Activated CD8-positive, alpha-beta memory T cell treated with anti-CD3 and anti-CD28 coated beads, Interleukin-2, amount 10 ng/mL, durations not matched to agents 7 days and 5 days (primary cell): ENCODE measurements around the gene RBFOX1. TPM values are rescaled to one million over a fixed set of nuclear protein-coding genes. Genes with fewer than 3 reads are reported as not detected.

Experiments
- ATAC-seq: fragments of 150-1000 bp; cut with Tn5 transposase; one replicate; pipeline ENCODE4 v1.10.0; 2021; ENCODE audit warnings: moderate library complexity
- CTCF ChIA-PET: fragments of 350-600 bp; sonication (Branson Sonifier 250); formaldehyde crosslinking; loops from one replicate; lab custom pipeline; 2021; ENCODE audit warnings: antibody characterized with exemption; lab: Charles Lee
- DNase-seq: peaks from one replicate; pipeline ENCODE4 v3.0.0-alpha.2; 2020
- H3K27ac Mint-ChIP-seq: one replicate; pipeline ENCODE4 v1.8.0; 2021; ENCODE audit warnings: mild to moderate bottlenecking, mixed read lengths
- H3K27me3 Mint-ChIP-seq: one replicate; pipeline ENCODE4 v1.8.0; 2021; ENCODE audit warnings: mixed read lengths
- H3K36me3 Mint-ChIP-seq: one replicate; pipeline ENCODE4 v1.8.0; 2021; ENCODE audit warnings: mild to moderate bottlenecking, mixed read lengths
- H3K4me1 Mint-ChIP-seq: one replicate; pipeline ENCODE4 v1.8.0; 2021; ENCODE audit warnings: mixed read lengths
- H3K4me3 Mint-ChIP-seq: one replicate; pipeline ENCODE4 v1.8.0; 2021; ENCODE audit warnings: mild to moderate bottlenecking, moderate library complexity, mixed read lengths
- H3K9me3 Mint-ChIP-seq: one replicate; pipeline ENCODE4 v1.8.0; 2022; ENCODE audit warnings: low read depth, mixed read lengths
- total RNA-seq, 2 experiments: library from RNA; stranded (reverse); gene quantifications; one replicate each; pipeline ENCODE4 v1.2.3, GENCODE V29; 2021

RBFOX1 gene
- total RNA-seq, 2 experiments from 2014 or later, result not detected

DNA sequence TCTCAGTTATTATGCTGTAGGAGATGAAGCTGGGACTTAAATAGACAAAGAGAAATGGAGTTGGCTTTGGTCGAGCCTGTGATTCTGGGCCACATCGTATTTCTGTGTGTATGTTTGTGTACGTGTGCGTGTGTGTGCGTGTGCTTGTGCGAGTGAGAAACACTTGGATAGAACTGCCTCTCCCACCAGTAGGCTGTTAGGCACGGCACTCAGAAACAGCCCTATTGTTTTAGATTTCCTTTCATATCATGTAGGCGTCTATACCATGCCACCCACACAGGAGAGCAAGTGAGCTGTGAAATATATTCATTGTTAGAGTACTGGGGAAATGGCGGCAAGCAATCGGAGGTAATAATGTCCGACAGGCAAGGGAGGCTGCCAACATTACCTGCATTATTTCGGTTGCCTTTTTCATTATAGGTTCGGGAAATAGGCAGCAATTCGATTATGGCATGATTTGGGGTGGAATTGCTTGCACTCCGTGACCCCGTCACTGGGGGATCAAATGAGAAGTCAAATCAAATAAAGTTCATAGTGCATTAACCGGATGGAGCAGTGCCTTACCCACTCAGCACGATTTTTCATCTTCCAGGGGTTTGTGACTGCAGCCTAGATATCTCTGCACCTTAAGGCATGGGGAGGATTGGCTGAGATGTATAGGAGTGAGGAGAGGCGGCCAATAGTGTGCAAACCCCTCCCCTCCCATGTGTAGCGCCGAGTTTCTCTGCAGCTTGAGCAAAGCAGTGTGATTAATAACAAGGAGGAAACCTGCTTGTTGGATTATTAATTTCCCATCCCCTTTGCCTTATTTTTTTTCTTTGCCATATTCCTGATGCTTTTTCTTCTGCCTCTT lies 89.6 kb downstream of the RBFOX1 start:
- H3K9me3 Mint-ChIP-seq, result peaks cover 24% of the 10 kb centered on the region

DNA sequence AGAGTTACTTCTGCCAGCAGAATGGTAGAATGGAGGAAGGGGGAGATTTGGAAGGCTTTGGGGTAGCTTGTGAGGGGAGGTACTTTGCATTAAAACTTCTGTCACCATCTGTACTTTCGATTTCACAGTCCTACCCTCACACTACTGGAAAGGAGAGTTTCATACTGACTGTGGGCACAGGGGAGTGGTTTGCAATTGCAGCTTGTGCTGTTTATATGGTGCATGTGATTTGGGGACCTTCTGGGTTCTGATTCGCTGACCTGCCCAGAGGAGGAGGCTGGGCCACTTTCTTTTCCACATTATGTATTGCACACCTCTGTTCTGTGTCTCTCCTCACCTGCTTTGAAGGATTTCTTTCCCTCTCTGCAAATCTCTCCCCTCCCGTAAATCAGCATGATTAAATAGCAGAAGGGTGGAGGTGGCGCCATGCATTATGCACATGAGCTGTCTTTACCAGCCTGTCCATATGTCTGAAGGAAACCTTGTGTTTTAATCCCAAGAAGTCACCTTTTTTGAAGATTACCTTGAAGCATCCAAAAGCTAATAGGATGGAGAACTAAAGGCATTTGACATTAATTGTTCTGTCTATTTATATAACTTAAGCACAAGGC lies 90.9 kb downstream of the RBFOX1 start:
- CTCF ChIA-PET, result no interaction called here
- H3K4me1 Mint-ChIP-seq, result no peaks in the 10 kb centered on the region
- no peak overlapping the region for H3K27ac Mint-ChIP-seq
- H3K9me3 Mint-ChIP-seq, result peaks cover 25% of the 10 kb centered on the region
- no peak for DNase-seq
- H3K4me3 Mint-ChIP-seq, result no peak overlapping the region
- no peak for ATAC-seq
- no peaks in the 10 kb centered on the region for H3K27me3 Mint-ChIP-seq
- no peaks in the 10 kb centered on the region for H3K36me3 Mint-ChIP-seq

More for the DNA sequence above, 89.6 kb downstream of the RBFOX1 start:
- Mint-ChIP-seq H3K27me3 (no peaks in the 10 kb centered on the region), H3K36me3 (no peaks in the 10 kb centered on the region), H3K4me1 (no peaks in the 10 kb centered on the region), H3K4me3 (no peak overlapping the region), H3K27ac (no peak overlapping the region)
- CTCF ChIA-PET, result no interaction called here
- DNase-seq (no peak), ATAC-seq (no peak)

DNA sequence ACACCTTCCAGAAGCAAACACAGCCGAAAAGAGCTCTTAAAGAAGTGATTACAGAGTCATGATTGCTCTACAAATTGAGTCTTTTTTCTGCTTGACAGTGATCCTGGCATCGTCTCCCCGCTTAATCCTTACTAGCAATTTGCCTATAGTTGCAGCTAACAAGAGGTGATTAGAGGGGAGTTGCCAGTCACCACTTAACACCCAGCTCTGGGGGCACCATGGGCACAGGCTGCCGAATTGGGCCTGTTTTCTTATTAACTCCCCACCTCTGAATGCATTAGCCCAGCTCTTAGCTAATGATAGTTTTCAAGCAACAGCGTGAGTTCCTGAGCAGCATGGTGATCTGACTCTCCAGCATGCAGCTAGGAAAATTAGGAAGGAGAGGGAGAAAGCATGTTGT lies 93.5 kb downstream of the RBFOX1 start:
- H3K9me3 Mint-ChIP-seq, result peaks cover 28% of the 10 kb centered on the region
- DNase-seq (no peak), ATAC-seq (no peak)
- no peaks in the 10 kb centered on the region for H3K27me3 Mint-ChIP-seq
- no peaks in the 10 kb centered on the region for H3K36me3 Mint-ChIP-seq
- H3K27ac Mint-ChIP-seq, result no peak overlapping the region
- no peaks in the 10 kb centered on the region for H3K4me1 Mint-ChIP-seq
- CTCF ChIA-PET, result no interaction called here
- H3K4me3 Mint-ChIP-seq, result no peak overlapping the region

DNA sequence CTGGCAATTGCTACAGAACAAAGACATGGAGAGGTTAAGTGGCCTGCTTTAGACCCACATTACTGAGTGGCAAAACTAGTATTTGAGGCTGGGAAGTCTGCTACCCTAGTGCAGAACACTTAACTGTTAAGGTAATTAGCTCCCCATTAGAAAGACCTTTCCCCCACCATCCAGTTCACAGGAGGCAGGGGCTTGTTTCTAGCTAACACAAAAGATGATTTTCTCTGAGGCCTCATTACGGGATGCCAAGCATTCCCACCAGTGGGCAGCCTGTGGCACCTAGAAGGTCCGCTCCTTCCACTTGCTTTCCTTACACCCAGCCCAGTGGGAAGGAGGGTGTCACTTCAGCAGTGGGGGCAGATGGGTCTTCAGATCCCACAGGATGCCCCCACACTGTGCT lies 99.1 kb downstream of the RBFOX1 start:
- H3K27me3 Mint-ChIP-seq, result no peaks in the 10 kb centered on the region
- no peak for ATAC-seq
- CTCF ChIA-PET, result no interaction called here

DNA sequence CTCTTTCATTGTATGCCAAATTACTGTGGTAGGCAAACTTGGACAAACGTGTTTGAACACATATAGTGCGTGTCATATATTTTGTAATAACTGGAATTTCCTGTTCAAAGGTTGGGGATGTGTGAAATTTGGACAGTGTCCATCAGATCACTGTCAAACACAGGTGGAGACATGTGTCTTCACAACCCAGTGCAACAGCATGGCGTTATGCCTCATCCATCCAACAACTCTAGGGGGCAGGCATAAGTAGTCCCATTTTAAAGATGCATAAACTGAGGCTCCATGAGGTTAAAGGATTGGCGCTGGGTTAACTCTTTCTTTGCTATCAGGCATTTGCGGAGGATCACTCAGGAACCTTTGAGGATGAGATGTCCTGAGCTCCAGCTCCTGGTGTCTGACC lies 103.7 kb downstream of the RBFOX1 start:
- H3K36me3 Mint-ChIP-seq, result peaks cover 1% of the 10 kb centered on the region
- ATAC-seq (no peak), DNase-seq (no peak)
- H3K4me3 Mint-ChIP-seq, result no peak overlapping the region
- CTCF ChIA-PET, result no interaction called here
- no peak overlapping the region for H3K27ac Mint-ChIP-seq
- no peaks in the 10 kb centered on the region for H3K27me3 Mint-ChIP-seq
- no peaks in the 10 kb centered on the region for H3K4me1 Mint-ChIP-seq
- H3K9me3 Mint-ChIP-seq, result peaks cover 22% of the 10 kb centered on the region

More for the DNA sequence above, 99.1 kb downstream of the RBFOX1 start:
- no peak for DNase-seq
- Mint-ChIP-seq H3K36me3 (no peaks in the 10 kb centered on the region), H3K9me3 (peaks cover 23% of the 10 kb centered on the region), H3K27ac (no peak overlapping the region), H3K4me1 (no peaks in the 10 kb centered on the region), H3K4me3 (no peak overlapping the region)

DNA sequence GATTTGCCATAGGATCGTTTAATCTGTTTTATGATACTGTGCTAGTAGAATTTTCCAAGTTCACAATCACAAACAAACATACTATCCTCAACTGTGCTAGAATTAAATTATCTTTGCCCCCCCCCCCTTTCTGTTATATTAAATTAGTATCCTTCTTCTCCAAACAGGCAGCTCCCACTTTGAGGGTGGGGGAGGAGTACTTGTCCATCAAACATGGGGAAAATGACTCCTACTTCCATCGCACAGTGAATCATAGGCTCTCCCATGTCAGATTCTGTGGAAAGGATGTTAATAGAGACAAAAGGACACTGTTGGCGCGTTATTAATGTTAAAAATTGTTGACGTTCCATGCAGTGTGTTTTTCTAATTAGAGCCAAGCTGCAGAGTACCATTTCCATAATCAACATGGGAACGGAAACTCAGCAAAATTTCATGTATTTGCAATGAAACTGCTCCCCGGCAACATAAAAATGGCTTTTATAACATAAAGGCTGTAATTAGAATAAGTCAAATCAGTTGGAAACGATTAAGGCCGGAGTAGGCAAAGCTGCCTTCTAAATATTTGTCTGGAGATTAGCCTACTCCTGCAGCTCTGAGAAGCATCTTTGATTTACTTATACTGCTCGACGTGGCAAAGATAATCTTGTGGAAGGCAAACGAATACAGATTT lies 104.6 kb downstream of the RBFOX1 start:
- H3K36me3 Mint-ChIP-seq, result peaks cover 1% of the 10 kb centered on the region
- DNase-seq (no peak), ATAC-seq (no peak)
- H3K27me3 Mint-ChIP-seq, result no peaks in the 10 kb centered on the region
- H3K27ac Mint-ChIP-seq, result no peak overlapping the region
- CTCF ChIA-PET, result no interaction called here
- H3K9me3 Mint-ChIP-seq, result peaks cover 22% of the 10 kb centered on the region
- H3K4me3 Mint-ChIP-seq, result no peak overlapping the region
- no peaks in the 10 kb centered on the region for H3K4me1 Mint-ChIP-seq

DNA sequence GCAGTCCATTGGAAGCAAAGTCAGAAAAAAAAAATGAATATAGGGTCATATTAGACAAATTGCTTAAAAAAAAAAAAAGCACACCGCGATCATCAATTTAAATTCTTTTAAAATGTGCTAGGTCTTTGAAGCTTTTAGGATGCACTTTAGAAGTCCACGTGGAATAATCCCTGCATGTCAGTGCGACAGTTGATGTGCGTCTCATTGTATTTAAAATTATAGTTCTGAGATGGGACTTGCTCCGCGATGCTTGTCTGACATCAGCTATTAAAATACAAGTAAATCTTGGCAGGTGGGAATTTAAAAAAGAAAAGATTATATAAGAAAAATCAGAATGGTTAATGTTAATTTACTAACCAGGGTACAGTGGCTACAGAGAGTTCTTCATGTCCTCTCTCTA lies 105.2 kb downstream of the RBFOX1 start:
- no peak overlapping the region for H3K4me3 Mint-ChIP-seq
- DNase-seq (no peak), ATAC-seq (no peak)
- H3K27me3 Mint-ChIP-seq, result no peaks in the 10 kb centered on the region
- no peaks in the 10 kb centered on the region for H3K4me1 Mint-ChIP-seq
- peaks cover 1% of the 10 kb centered on the region for H3K36me3 Mint-ChIP-seq
- H3K9me3 Mint-ChIP-seq, result peaks cover 22% of the 10 kb centered on the region
- CTCF ChIA-PET, result no interaction called here
- no peak overlapping the region for H3K27ac Mint-ChIP-seq

DNA sequence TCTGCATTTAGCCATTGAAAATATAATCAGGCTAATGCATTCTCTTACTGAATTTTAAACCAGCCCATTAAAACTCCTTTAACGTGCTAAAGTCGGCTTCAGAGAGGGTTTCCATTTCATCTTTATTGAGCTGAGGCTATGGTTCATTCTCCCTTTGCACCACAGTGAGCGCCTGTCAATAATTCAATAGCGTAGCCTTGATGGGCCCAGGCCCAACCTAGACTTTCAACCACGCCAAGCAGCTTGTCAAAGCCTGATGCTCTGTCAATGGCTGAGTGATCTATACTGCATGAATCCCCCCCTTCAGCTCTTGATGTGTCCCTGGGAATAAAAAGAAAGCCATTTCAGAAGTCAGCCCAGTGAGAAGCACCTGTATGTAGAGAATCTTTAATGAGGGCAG lies 106.0 kb downstream of the RBFOX1 start:
- H3K9me3 Mint-ChIP-seq, result peaks cover 18% of the 10 kb centered on the region

DNA sequence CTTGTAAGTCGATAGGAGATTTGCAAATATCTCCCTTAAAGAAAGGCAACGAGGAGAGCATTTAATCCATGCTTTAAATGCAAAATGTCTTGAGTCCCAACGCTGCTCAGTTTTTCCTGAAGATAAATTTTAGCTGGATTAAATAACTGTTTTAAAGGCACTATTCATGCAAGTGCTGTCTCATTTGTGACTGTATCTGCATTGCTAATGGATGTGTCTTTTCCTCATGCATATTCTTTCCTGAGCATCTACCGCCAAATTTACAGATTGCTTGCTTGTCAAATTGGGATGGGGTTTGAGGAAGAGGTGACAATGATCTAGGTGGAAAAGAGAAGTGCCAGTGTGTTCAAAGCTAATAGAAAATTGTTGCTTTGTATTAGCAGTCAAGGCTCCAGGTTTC lies 106.9 kb downstream of the RBFOX1 start:
- Mint-ChIP-seq H3K4me1 (no peaks in the 10 kb centered on the region), H3K27ac (no peak overlapping the region), H3K27me3 (no peaks in the 10 kb centered on the region), H3K36me3 (peaks cover 1% of the 10 kb centered on the region), H3K4me3 (no peak overlapping the region), H3K9me3 (peaks cover 20% of the 10 kb centered on the region)
- no peak for DNase-seq
- CTCF ChIA-PET, result no interaction called here
- ATAC-seq, result no peak

More for the DNA sequence above, 106.0 kb downstream of the RBFOX1 start:
- CTCF ChIA-PET, result no interaction called here
- Mint-ChIP-seq H3K27ac (no peak overlapping the region), H3K36me3 (peaks cover 1% of the 10 kb centered on the region), H3K27me3 (no peaks in the 10 kb centered on the region), H3K4me1 (no peaks in the 10 kb centered on the region), H3K4me3 (no peak overlapping the region)
- ATAC-seq (no peak), DNase-seq (no peak)

DNA sequence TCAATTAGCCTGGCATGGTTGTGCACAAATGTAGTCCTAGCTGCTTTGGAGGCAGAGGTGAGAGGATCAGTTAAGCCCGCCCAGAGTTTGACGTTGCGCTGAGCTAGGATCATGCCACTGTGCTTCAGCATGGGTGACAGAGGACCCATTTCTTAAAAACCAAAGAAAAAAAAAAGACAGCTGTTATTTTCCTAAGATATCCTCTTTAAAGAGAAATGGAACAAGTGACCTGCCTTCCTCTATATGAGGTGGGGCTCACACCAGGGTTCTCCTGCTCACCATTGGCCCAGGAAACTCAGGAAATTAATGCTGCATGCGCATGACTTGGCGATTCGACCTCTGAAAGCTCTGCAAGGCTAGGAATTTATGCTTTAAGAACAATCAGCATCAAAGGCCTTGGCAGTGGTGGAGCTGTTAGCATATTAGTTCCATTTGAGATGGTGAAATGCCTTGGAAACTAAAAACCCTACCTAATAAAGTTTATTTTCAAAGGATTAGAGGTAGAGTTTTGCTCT lies 108.3 kb downstream of the RBFOX1 start:
- ATAC-seq, result no peak
- Mint-ChIP-seq H3K27ac (no peak overlapping the region), H3K27me3 (no peaks in the 10 kb centered on the region), H3K9me3 (peaks cover 20% of the 10 kb centered on the region), H3K36me3 (peaks cover 1% of the 10 kb centered on the region), H3K4me1 (no peaks in the 10 kb centered on the region), H3K4me3 (no peak overlapping the region)
- CTCF ChIA-PET, result no interaction called here
- DNase-seq, result no peak

DNA sequence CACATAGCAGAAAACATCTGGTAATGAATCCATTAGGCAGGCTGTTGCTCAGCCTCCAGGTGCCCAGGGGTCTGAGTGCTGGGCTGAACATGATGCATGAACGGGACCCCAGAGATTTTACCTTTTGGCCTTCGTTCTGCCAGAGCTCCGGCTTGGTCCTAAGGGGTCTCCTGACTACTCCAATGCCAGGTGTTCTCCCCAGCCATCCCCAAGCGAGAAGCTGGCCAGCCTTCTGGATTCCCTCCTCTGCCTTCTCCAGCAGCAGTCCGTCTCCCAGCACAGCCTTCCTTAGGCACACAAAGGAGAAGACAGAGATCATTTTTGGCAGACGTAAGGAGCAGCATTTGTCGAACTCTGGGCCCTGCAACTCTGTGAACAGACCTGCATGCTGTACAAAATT lies 109.4 kb downstream of the RBFOX1 start:
- CTCF ChIA-PET, result no interaction called here
- Mint-ChIP-seq H3K9me3 (peaks cover 26% of the 10 kb centered on the region), H3K27ac (no peak overlapping the region), H3K4me3 (no peak overlapping the region), H3K36me3 (peaks cover 1% of the 10 kb centered on the region), H3K4me1 (no peaks in the 10 kb centered on the region), H3K27me3 (no peaks in the 10 kb centered on the region)
- no peak for DNase-seq
- no peak for ATAC-seq

DNA sequence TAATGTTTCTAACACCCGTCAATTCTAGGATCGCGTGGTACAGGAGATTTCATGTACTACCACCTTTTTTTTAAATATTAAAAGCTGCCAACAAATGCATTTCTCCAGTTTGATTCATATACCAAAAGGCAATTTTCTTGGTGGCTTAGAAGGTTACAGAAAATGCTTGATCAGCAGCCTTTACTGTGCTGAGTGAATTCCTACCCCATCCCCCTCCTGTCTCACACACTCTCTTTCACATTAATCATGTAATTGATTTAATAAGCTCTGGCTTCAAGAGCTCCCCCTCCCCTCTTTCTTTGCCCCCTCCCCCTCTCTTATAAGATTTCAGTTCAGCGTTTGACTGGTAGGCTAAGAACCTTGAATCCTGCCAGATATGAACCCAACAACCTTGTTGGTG lies 110.5 kb downstream of the RBFOX1 start:
- CTCF ChIA-PET, result no interaction called here
- H3K27ac Mint-ChIP-seq, result no peak overlapping the region
- no peaks in the 10 kb centered on the region for H3K27me3 Mint-ChIP-seq
- ATAC-seq (no peak), DNase-seq (no peak)
- no peaks in the 10 kb centered on the region for H3K36me3 Mint-ChIP-seq
- H3K4me3 Mint-ChIP-seq, result no peak overlapping the region
- peaks cover 27% of the 10 kb centered on the region for H3K9me3 Mint-ChIP-seq
- H3K4me1 Mint-ChIP-seq, result no peaks in the 10 kb centered on the region

DNA sequence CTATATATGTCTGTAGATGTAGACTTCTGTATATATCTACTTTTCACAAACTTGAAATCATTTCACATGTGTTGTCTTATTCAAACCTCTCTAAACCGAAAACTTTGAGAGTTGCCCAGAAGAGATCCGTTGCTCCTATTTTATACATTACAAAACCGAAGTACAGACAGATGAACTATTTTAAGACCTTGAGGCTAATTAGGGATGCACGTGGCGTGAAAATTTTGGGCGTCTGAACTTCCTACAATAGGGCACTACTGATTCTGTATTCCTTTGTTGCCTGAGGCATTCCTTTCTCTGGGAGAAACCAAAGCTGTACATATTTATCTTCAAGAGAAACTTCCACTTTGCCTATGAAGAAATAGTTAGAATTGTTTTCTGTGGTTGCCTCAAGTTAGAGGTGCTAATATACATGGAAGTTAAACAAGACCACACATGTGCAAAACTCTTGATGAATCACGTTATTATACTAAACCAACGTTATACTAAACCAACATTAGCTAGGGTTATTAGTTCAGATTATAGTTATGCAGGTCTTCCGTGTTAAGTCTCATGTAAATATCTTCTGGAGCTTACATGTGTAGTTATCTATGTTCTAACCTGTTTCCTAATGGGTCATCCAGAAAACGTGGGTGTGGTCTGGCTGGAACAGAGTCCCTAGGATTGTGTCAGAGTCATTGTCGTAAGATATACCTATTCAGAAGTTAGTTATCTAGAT lies 111.2 kb downstream of the RBFOX1 start:
- no peak for ATAC-seq
- H3K4me3 Mint-ChIP-seq, result no peak overlapping the region
- CTCF ChIA-PET, result no interaction called here
- DNase-seq, result no peak
- H3K27ac Mint-ChIP-seq, result no peak overlapping the region
- no peaks in the 10 kb centered on the region for H3K36me3 Mint-ChIP-seq
- no peaks in the 10 kb centered on the region for H3K27me3 Mint-ChIP-seq
- H3K9me3 Mint-ChIP-seq, result peaks cover 28% of the 10 kb centered on the region
- no peaks in the 10 kb centered on the region for H3K4me1 Mint-ChIP-seq
